HCT116 (cell line): Measurements from ENCODE around the gene CDCA4.

Experiments
- CEBPB ChIP-seq: IDR thresholded peaks from 2 replicates; pipeline ENCODE4 v1.6.1; 2012; ENCODE audit warnings: low read depth
- CTCF ChIP-seq, 3 experiments: fragments of 200-600 bp in 1 of 3; sonication (generic) in 1 of 3; IDR thresholded peaks in 2 of 3; conservative IDR thresholded peaks in 1 of 3; 2 replicates each; pipeline ENCODE4 v1.5.1; 2012 to 2017; ENCODE audit warnings: low read depth in 2 of 3, low read length in 2 of 3, antibody characterized with exemption in 1 of 3, borderline replicate concordance in 1 of 3, control low read depth in 1 of 3, mild to moderate bottlenecking in 1 of 3, mixed read lengths in 1 of 3, mixed run types in 1 of 3, moderate library complexity in 1 of 3; ENCODE audit not compliant: insufficient read depth in 1 of 3
- EGR1 ChIP-seq: IDR thresholded peaks from 2 replicates; pipeline ENCODE4 v1.6.1; 2012; ENCODE audit warnings: low read depth
- EZH2 ChIP-seq: fragments of 200-600 bp; sonication (generic); IDR thresholded peaks from 2 replicates; pipeline ENCODE4 v1.6.1; 2017; ENCODE audit warnings: antibody characterized with exemption, mixed run types
- EZH2phosphoT487 ChIP-seq: fragments of 200-600 bp; IDR thresholded peaks from 2 replicates; pipeline ENCODE4 v1.6.1; 2018; ENCODE audit warnings: antibody characterized with exemption, borderline replicate concordance
- FOSL1 ChIP-seq: IDR thresholded peaks from 2 replicates; pipeline ENCODE4 v1.6.1; 2012; ENCODE audit warnings: low read depth
- POLR2A ChIP-seq: IDR thresholded peaks from 2 replicates; pipeline ENCODE4 v1.7.0; 2011; ENCODE audit warnings: borderline replicate concordance; ENCODE audit not compliant: insufficient read depth, insufficient read length; ENCODE audit errors: extremely low read depth
- RAD21 ChIP-seq: IDR thresholded peaks from 2 replicates; pipeline ENCODE4 v1.6.1; 2012; ENCODE audit warnings: low read depth, mild to moderate bottlenecking
- SIN3A ChIP-seq: IDR thresholded peaks from 2 replicates; pipeline ENCODE4 v1.6.1; 2012; ENCODE audit warnings: low read depth
- ZNF274 ChIP-seq: fragments of 200-500 bp; sonication (Bioruptor generic); IDR thresholded peaks from 2 replicates; pipeline ENCODE4 v1.6.1; 2014; ENCODE audit warnings: mild to moderate bottlenecking, low read depth, low read length, inconsistent platforms
- TF ChIP-seq, protein P1 (sequence below): IDR thresholded peaks from 2 replicates; pipeline ENCODE4 v1.6.1; 2011; ENCODE audit warnings: mild to moderate bottlenecking, low read length, moderate library complexity; ENCODE audit not compliant: insufficient replicate concordance; ENCODE audit errors: extremely low read depth

DNA sequence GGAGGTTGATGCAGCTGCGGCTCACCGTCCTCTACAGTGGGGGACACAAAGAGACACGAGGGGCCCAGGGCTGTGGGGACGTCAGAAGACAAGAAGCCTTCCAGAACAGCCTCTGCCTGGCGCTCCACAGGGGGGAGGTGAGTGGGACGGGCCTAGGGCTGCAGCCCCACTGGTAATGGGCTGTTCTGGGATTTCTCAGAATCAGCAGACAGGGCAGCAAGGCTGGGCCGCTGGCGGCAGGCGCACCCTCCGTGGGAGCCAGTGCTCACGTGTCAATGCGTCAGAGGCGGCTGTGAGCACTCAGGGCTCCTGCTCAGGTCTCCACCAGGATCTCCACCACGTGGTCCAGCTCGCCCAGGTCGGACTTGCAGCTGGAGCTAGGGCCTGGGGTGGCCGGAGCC, 10.0 kb downstream of the CDCA4 start:
- no peak for TF ChIP-seq POLR2A
- TF ChIP-seq SIN3A, result no peak
- TF ChIP-seq, protein P1, sequence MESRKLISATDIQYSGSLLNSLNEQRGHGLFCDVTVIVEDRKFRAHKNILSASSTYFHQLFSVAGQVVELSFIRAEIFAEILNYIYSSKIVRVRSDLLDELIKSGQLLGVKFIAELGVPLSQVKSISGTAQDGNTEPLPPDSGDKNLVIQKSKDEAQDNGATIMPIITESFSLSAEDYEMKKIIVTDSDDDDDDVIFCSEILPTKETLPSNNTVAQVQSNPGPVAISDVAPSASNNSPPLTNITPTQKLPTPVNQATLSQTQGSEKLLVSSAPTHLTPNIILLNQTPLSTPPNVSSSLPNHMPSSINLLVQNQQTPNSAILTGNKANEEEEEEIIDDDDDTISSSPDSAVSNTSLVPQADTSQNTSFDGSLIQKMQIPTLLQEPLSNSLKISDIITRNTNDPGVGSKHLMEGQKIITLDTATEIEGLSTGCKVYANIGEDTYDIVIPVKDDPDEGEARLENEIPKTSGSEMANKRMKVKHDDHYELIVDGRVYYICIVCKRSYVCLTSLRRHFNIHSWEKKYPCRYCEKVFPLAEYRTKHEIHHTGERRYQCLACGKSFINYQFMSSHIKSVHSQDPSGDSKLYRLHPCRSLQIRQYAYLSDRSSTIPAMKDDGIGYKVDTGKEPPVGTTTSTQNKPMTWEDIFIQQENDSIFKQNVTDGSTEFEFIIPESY, result no peak
- TF ChIP-seq EZH2phosphoT487, result no peak
- no peak for TF ChIP-seq EZH2
- no peak for TF ChIP-seq CTCF (IDR thresholded peaks at IDR 0.05 in 2 of 3, conservative IDR thresholded peaks at IDR 0.05 in 1 of 3; ENCODE audit: borderline replicate concordance in 1 of 3, insufficient read depth in 1 of 3, low read depth in 2 of 3, low read length in 2 of 3)
- no peak for TF ChIP-seq CEBPB
- no peak for TF ChIP-seq ZNF274
- TF ChIP-seq FOSL1, result no peak
- no peak for TF ChIP-seq EGR1
- no peak for TF ChIP-seq RAD21
